Brain microvascular endothelial cell (primary cell): ENCODE measurements around the gene FYN.

Experiments
- DNase-seq: peaks from one replicate; pipeline ENCODE4 v3.0.0-alpha.2; 2020
- H3K27ac ChIP-seq: fragments of 250-450 bp; sonication (Bioruptor Pico); 2 replicates; pipeline ENCODE4 v1.5.1; 2020; ENCODE audit warnings: mild to moderate bottlenecking, moderate library complexity
- H3K27me3 ChIP-seq: fragments of 250-450 bp; sonication (Bioruptor Pico); replicated peaks from 2 replicates; pipeline ENCODE4 v1.5.1; 2020; ENCODE audit warnings: mild to moderate bottlenecking
- H3K36me3 ChIP-seq: fragments of 250-450 bp; sonication (Bioruptor Pico); replicated peaks from 2 replicates; pipeline ENCODE4 v1.5.1; 2020; ENCODE audit warnings: mild to moderate bottlenecking
- H3K4me3 ChIP-seq: 2 replicates; pipeline ENCODE4 v1.5.1; 2011; ENCODE audit warnings: low read depth, mild to moderate bottlenecking, control low read depth, low read length, moderate library complexity
- in situ Hi-C: cut with HindIII; loops from 2 replicates; pipeline ENCODE4 v1.10.0; 2017; ENCODE audit warnings: low sequenced_read_pairs, low pct_ligation_motif_present
- TF ChIP-seq, protein P1 (sequence below): IDR thresholded peaks from 2 replicates; pipeline ENCODE4 v1.5.1; 2011; ENCODE audit warnings: low read depth, mild to moderate bottlenecking, moderate library complexity, low read length, control low read depth, inconsistent platforms; ENCODE audit errors: missing control alignments

The FYN gene

DNA sequence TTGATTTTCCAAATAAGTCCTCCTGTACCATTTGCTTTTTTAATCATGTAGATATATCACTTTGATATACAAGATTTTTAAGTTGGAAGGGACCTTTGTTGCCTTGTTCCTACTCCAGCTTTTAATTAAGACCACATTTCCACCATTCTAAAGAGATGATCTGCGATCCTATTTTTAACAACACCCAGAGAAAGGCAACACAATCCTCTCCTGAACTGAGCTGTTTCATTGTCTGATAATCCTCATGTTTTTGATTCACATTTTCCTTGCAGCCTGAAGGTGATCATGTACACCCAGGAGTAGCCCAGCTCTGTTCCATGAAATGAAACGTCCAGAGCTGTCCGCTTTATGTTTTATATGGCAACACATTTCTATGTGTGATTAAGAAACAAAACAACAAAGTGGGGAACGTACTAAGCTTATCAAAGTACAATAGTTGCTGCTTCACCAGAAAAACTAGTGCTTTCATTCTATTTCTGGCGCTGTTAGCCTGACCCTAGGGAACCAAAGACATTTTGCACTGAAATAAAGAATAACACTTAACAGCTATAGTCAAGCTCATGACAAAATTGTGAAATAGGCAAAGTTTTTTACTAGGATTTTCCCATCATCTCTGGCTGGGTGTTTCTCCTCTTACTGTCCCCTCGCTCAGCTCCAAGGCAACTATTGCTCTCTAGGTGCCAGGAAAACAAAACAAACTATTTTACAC is 245.0 kb downstream of the FYN start:
- in situ Hi-C loops = no loop called here
- Histone ChIP-seq H3K27me3 (no peaks in the 10 kb centered on the region), H3K27ac (no peak overlapping the region), H3K4me3 (no peak overlapping the region), H3K36me3 (no peaks in the 10 kb centered on the region)
- no peak for DNase-seq
- TF ChIP-seq, protein P1, sequence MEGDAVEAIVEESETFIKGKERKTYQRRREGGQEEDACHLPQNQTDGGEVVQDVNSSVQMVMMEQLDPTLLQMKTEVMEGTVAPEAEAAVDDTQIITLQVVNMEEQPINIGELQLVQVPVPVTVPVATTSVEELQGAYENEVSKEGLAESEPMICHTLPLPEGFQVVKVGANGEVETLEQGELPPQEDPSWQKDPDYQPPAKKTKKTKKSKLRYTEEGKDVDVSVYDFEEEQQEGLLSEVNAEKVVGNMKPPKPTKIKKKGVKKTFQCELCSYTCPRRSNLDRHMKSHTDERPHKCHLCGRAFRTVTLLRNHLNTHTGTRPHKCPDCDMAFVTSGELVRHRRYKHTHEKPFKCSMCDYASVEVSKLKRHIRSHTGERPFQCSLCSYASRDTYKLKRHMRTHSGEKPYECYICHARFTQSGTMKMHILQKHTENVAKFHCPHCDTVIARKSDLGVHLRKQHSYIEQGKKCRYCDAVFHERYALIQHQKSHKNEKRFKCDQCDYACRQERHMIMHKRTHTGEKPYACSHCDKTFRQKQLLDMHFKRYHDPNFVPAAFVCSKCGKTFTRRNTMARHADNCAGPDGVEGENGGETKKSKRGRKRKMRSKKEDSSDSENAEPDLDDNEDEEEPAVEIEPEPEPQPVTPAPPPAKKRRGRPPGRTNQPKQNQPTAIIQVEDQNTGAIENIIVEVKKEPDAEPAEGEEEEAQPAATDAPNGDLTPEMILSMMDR = no peak

DNA sequence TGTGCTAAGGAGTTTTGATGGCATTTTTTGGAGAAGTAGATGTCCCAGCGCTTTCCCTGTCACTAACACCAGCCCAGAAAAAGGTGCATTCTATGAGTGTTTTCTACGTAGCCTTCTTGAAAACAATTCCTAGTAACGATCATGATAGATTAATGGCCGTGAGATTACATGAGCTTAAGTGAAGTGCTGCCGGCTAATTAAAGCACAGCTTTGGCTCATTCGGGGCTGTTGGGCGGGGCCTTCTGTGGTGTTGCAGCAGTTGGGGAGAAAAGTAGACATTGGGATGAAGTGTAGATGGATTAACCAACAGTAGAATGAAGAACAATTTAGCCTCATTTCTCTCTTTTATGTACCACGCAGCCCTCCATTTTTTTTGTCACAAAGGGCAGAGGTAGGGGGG is 246.8 kb downstream of the FYN start:
- H3K36me3 ChIP-seq = no peaks in the 10 kb centered on the region
- H3K27me3 ChIP-seq = no peaks in the 10 kb centered on the region
- in situ Hi-C loops = no loop called here
- DNase-seq = no peak
- no peak overlapping the region for H3K27ac ChIP-seq
- no peak overlapping the region for H3K4me3 ChIP-seq
- TF ChIP-seq, protein P1 = no peak

DNA sequence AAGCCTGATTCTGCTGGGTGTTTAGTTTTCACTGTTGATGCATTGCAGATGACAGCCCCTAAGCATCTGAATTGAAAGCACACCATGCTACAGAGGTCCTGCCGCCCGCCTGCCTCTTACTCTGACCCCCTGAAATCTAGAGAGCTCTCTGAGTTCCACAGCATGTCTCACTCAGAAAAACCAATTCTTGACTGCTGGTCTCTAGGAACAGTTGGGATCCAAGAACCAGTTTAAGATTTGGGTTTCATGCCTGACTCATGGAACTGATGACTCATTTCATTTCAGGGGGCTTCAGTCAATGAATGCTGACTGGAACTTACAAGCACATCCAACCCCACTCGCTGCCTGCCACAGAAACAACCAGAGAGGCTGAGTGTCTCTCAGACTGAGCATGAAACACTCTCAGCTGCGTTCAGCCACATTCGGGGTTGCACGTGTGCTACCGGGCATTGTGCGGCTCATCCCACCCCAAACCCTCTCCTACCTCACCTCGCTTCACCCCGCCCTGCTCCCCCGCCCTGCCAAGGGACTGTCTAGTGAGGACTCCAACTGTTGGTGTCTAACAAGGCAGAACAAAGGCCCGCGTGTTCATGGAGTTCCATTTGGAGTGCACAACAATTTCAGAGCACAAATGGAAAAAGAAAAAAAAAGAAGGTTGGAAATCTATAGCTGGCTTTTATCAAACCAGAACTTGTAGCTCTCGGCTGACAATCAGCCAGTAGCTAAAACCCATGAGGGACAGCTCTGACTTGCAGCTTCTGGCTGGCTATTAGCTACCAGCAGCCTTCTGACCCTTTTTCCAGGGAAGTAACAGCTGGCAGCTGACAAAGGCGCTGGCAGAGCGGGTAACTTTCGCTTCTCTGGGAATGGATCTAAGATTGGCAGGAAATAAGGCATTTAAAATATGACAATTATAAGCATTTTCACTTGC is 247.5 kb downstream of the FYN start:
- Histone ChIP-seq H3K36me3 (no peaks in the 10 kb centered on the region), H3K4me3 (peak overlapping the region; percentile 24), H3K27me3 (no peaks in the 10 kb centered on the region), H3K27ac (no peak overlapping the region)
- TF ChIP-seq, protein P1 = no peak
- peak; percentile 24 for DNase-seq
- in situ Hi-C loops = no loop called here

- TF ChIP-seq, protein P1 = no peak
- Histone ChIP-seq H3K4me3 (no peak overlapping the region), H3K27me3 (no peaks in the 10 kb centered on the region), H3K27ac (no peak overlapping the region), H3K36me3 (no peaks in the 10 kb centered on the region)
- no peak for DNase-seq
- in situ Hi-C loops = no loop called here
Observed at GRCh38 chr6:111625099-111625416, 248.2 kb downstream of the FYN start.

DNA sequence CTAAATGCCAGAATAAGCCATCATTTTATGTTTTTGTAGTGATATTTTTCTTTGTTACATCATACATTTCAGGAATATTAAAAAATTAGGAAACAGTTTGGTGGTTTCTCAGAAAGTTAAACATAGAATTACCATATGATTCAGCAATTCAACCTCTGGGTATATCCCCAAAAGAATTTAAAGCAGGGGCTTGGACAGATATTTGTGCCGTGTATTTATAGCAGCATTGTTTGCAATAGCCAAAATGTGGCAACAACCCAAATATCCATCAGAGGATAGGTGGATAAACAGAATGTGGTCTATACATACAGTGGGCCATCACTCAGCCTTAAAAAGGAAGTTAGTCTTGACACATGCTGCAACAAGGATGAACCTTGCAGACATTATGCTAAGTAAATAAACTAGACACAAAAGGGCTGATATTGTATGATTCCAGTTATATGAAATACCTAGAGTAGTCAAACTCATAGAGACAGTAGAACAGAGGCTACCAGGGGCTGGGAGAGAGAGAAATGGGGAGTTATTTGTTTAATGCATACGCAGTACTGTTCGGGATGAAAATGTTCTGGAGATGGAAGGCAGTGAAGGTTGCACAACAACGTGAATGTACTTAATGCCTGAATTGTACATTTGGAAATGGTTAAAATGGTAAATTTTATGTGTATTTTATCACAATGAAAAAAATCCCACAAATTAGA is 248.7 kb downstream of the FYN start:
- TF ChIP-seq, protein P1 = no peak
- Histone ChIP-seq H3K4me3 (no peak overlapping the region), H3K36me3 (no peaks in the 10 kb centered on the region), H3K27me3 (no peaks in the 10 kb centered on the region), H3K27ac (no peak overlapping the region)
- DNase-seq = no peak
- in situ Hi-C loops = no loop called here
